ENCODE measurements around the gene NOC4L. TPM values are rescaled to one million over a fixed set of nuclear protein-coding genes. Genes with fewer than 3 reads are reported as not detected.

The NOC4L gene
- total RNA-seq, 1 experiment from 2014 or later: 36.5 TPM

GRCh38 chr12:132201391-132202120, 57.3 kb downstream of the NOC4L start:
- H2BK15ac ChIP-seq (ENCODE audit: low read depth, low read length): no peak overlapping the region
- Mint-ChIP-seq H3K4me3 (no peak overlapping the region), H3K9me3 (no peaks in the 10 kb centered on the region), H3K27ac (no peak overlapping the region), H3K36me3 (ENCODE audit: insufficient read depth in 1 of 3, low read depth in 3 of 3) (no peaks in the 10 kb centered on the region), H3K4me1 (no peaks in the 10 kb centered on the region; a peak in 1 of 4 replicates), H3K27me3 (ENCODE audit: low read depth) (peaks cover 77% of the 10 kb centered on the region)
- no peak overlapping the region for H4K91ac ChIP-seq (ENCODE audit: insufficient read length, low read depth, low read length)
- no peak for DNase-seq
- H3K27ac ChIP-seq (ENCODE audit: insufficient read length, low read depth, low read length): no peak overlapping the region
- no peak overlapping the region for H2AK5ac ChIP-seq (ENCODE audit: insufficient read length, low read length)
- H3K23me2 ChIP-seq (ENCODE audit: insufficient read length, low read depth, low read length, poor library complexity, severe bottlenecking): no peaks in the 10 kb centered on the region
- H3K9me3 ChIP-seq (ENCODE audit: control insufficient read depth, low read depth, low read length): no peaks in the 10 kb centered on the region
- no peak overlapping the region for H3K56ac ChIP-seq (ENCODE audit: insufficient read length, low read depth, low read length)
- WGBS (ENCODE audit: extremely low coverage, insufficient read length, low lambda C conversion rate): no CpG with 5 or more reads among the region's 23 CpGs
- no peak overlapping the region for H2BK5ac ChIP-seq (ENCODE audit: insufficient read length, low read length)
- no peaks in the 10 kb centered on the region for H3K4me1 ChIP-seq (ENCODE audit: insufficient read depth, low read length)
- no peak overlapping the region for H2BK20ac ChIP-seq (ENCODE audit: low read depth, low read length, poor library complexity, severe bottlenecking)
- no peaks in the 10 kb centered on the region for H3K79me2 ChIP-seq (ENCODE audit: insufficient read depth, low read length)
- H4K8ac ChIP-seq (replicated peaks; ENCODE audit: insufficient read length, low read depth, low read length): no peak overlapping the region
- no peak overlapping the region for H3K4ac ChIP-seq (ENCODE audit: low read depth, low read length)
- H4K20me1 ChIP-seq (ENCODE audit: control insufficient read depth, insufficient read depth, insufficient read length): no peaks in the 10 kb centered on the region
- H2BK12ac ChIP-seq (ENCODE audit: insufficient read length, low read depth, low read length): no peak overlapping the region
- no peak overlapping the region for H2AFZ ChIP-seq (ENCODE audit: low read length)
- no peak overlapping the region for H2BK120ac ChIP-seq (ENCODE audit: low read depth, low read length, poor library complexity, severe bottlenecking)
- H3K9ac ChIP-seq (ENCODE audit: extremely low read depth, insufficient read length, low read length): no peak overlapping the region
- H4K5ac ChIP-seq (ENCODE audit: insufficient read length, low read depth, low read length): no peak overlapping the region
- H3T11ph ChIP-seq (ENCODE audit: low read length): no peak overlapping the region
- H3K4me2 ChIP-seq (ENCODE audit: insufficient read depth, insufficient read length, low read length): no peak overlapping the region
- H3K23ac ChIP-seq (ENCODE audit: insufficient read length, low read depth, low read length): no peak overlapping the region
- H3K18ac ChIP-seq (ENCODE audit: insufficient read length, low read depth, low read length): no peak overlapping the region
- H3K79me1 ChIP-seq (ENCODE audit: insufficient read depth, low read depth, low read length, poor library complexity, severe bottlenecking): no peaks in the 10 kb centered on the region
- no peak overlapping the region for H3K14ac ChIP-seq (ENCODE audit: insufficient read depth, low read length)
- no peak for TF ChIP-seq CTCF (conservative IDR thresholded peaks at IDR 0.05)
- peaks cover 8% of the 10 kb centered on the region; the same call in 1 of the 2 replicates for H3K27me3 ChIP-seq (ENCODE audit: insufficient read depth, low read length)

Other genes starting within 250 kb of the NOC4L start
- 52.7 and 57.2 TPM in 2 replicates for gene ULK1, start 249.8 kb upstream of the NOC4L start, total RNA-seq (2021)
- 116 and 117 TPM in 2 replicates for gene PUS1, start 215.2 kb upstream of the NOC4L start, total RNA-seq (2021)
- 53.3 and 61.7 TPM in 2 replicates for gene EP400, start 194.5 kb upstream of the NOC4L start, total RNA-seq (2021)
- gene DDX51, start 138 bp upstream of the NOC4L start, total RNA-seq (2021): 37.9 and 38.0 TPM in 2 replicates
- 0.35 and 0.88 TPM in 2 replicates for gene GALNT9, start 185.1 kb downstream of the NOC4L start, total RNA-seq (2021)